Measurements from ENCODE around the gene WBP2.
"Not testable (repeated sequence)": the region's sequence is repeated elsewhere in the genome, so short reads cannot be mapped to it uniquely, and the experiment has no call there.

The WBP2 gene

DNA sequence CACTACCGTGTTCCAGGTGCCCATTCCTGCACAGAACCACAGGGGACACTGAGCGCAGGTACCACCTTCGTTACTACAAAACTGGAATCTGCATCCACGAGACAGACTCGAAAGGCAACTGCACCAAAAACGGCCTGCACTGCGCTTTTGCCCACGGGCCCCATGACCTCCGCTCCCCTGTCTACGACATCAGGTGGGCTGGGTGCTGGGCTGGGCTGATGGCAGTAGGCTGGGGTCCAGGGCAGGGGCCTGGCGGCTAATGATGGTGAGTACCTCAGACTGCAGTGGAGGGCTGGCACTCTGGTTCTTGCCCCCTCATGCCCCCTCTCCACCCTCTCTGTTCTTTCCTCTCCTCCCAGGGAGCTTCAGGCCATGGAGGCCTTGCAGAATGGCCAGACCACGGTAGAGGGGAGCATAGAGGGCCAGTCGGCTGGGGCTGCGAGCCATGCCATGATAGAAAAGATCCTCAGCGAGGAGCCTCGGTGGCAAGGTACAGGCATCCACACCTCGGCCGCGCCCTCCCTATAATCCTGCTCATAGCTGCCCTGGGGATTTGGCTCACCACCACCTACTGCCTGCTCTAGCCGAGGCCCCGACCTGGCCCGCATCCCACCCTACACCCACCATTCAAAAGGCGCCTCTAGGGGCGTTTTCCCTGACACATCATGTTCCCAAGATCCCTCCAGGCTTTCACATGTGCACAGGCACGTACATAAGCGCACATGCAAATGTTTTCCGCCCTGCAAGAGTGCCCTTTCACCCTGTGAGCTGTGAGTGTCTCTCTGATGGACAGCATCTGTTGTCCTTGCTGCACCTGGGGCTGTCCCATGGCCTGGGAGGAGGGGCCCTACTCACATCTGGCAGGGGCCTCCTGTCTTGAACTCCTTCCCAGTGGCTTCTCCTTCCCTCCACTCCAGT is 42.8 kb downstream of the WBP2 start:
- DNase-seq = no peak

DNA sequence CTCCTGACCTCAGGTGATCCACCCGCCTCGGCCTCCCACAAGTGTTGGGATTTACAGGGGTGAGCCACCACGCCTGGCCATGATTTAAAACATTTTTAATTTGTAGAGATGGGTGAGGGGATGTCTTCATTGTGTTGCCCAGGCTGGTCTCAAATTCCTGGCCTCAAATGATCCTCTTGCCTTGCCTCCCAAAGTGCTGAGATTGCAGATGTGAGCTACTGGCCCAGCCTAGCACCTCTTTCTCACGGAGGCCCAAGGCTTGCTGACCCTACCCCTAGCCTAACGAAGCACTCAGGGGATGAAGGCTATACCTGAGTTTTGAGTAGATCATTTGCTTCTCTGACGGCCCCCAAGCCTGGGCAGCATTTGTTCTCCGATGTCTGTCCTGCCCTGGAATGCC is 44.0 kb downstream of the WBP2 start:
- DNase-seq = no peak

DNA sequence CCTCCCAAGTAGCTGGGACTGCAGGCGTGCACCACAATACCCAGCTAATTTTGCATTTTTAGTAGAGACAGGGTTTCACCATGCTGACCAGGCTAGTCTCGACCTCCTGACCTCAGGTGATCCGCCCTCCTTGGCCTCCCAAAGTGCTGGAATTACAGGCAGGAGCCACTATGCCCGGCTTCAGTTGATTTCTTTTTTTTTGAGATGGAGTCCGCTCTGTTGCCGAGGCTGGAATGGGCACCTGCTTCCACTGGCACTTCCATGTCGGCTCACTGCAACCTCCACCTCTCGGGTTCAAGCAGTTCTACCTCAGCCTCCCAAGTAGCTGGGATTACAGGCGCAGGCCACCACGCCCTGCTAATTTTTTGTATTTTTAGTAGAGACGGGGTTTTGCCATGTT is 44.4 kb downstream of the WBP2 start:
- not testable (repeated sequence) for DNase-seq

DNA sequence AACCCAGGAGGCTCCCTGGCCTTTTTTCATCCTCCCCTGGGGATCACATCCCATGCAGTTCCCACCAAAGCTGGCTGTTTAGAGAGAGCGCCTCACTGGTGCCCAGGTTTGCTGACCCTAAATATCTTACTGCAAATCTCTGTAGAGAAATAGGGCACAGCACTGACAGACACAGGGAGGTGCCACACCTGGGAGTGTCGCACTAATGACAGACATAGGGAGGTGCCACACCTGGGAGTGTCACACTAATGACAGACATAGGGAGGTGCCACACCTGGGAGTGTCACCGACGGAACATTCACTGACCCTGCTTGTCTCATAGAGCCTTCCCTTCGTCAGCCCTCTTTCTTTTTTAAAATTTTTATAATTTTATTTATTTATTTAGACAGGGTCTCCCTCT is 44.9 kb downstream of the WBP2 start:
- no peak for DNase-seq

DNA sequence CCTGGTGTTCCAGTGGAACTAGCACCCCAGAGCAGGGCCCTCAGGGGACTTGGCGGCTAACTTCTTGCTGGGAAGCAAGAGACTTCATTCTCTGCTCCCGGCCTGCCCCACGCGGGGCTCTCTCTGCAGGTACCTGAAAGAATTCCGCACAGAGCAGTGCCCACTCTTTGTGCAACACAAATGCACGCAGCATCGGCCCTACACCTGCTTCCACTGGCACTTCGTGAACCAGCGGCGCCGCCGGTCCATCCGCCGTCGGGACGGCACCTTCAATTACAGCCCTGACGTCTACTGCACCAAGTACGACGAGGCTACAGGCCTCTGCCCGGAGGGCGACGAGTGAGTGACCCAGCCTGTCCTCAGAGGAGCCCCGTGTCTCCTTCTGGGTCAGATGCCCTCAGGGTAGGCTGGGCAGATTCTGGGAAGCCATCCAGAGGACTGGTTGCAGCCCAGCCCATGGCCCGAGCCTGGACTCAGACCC is 45.5 kb downstream of the WBP2 start:
- DNase-seq = no peak

DNA sequence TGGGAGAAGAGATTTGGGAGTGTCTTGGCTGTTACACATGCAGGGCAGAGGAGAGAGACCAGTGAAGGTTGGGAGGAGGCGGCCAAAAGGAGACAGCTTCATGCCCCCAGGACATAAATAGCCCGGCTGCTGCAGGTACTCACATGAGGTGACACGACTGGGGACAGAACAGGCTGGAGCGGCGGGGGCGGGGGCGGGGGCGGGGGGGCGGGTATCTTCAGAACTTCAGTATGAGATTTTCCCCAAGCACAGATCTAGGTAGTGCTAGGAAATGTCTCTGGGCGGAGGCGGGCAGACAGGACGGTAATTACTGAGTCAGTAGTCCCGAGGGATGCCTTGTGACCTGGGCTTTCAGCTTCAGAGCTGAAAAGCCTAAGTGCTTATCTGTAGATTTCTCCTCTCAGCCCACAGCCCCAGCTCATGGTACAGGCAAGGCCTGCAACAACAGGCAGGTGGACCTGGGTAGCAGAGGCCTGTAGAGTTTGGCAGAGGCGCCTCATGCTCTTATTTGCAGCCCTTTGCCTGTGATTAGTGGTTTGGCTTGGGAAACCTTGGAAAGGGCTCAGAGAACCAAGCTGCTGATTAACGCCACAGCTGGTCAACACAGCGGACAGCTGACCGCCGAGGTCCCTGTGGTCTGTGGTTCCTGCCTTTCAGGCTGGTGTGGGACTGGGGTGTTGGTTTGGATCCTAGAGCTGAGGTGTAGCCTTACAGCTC is 46.1 kb downstream of the WBP2 start:
- no peak for DNase-seq

DNA sequence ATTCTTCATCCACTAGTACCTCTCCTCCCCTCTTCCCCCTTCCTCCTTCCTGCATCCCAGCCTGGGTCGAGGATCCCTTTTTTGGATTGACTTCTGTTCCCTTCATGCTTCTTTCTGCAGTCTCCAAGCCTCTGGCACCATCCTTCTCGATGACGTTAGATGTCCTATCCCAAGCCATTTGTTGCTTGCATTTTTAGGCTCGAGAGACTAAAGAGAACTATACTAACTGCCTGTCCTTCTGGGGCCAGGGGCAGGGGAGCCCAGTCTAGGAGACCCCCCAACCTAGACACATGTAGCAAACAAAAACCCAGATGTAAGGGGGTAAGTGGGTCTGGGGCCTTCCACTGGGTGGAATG is 46.6 kb downstream of the WBP2 start:
- no peak for DNase-seq

DNA sequence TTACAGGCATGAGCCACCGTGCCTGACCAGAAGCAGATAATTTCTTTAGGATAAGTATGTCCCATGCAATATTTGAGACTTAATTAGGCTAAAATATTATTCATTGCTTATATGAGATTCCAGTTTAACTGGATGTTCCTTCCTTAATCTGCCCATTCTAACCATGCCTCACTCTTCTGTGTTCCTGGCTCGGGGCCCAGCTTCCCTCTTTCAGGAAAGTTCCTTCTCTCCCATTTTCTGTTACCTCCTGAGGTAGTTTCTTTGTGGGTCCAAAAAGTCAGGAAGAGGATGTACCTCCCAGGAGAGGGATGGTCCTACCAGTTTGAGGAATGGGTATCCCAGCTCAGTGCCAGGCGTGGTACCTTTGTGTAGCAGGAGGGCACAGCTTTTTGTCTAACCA is 47.3 kb downstream of the WBP2 start:
- no peak for DNase-seq

DNA sequence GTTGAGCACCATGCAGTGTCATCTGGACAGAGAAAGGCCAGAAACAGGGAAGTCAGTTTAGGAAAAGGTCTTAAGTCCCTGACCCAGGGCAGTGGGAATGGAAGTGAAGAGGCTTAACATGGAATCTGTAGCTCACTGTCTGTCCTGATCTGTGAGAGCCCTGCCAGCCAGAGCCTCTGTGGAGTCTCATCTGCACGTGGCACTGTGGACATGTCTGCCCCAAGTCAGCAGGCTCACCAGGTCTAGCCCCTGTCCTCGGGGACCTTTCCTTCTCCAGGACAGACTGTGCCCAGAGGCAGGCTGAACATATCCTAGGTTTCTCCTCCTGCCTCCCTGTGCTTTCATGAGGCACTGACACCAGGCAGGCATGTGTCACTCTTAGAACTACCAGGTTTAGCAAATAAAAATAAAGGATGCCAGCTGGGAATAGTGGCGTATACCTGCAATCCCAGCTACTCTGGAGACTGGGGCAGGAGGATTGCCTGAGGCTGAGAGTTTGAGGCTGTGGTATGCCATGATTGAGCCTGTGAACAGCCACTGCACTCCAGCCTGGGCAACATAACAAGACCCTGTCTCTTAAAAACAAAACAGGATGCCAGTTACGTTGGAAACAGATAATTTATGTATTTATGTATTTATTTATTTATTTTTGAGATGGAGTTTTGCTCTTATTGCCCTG is 48.2 kb downstream of the WBP2 start:
- no peak for DNase-seq

DNA sequence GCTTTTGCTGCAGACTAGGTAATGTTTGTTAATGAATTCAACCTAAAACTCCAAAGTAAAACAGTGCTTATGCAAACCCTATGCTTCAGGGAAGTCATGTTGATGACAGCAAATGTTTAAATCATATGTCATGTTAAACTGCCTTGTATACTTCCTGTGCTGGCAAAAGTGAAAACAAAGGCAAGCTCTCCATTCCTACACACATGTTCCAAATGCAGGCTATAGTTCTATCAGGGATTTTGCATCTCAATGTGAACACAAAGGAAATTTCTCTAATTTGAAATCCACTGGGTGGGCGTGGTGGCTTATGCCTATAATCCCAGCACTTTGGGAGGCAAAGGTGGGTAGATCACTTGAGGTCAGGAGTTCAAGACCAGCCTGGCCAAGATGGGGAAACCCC is 51.3 kb downstream of the WBP2 start:
- no peak for DNase-seq

DNA sequence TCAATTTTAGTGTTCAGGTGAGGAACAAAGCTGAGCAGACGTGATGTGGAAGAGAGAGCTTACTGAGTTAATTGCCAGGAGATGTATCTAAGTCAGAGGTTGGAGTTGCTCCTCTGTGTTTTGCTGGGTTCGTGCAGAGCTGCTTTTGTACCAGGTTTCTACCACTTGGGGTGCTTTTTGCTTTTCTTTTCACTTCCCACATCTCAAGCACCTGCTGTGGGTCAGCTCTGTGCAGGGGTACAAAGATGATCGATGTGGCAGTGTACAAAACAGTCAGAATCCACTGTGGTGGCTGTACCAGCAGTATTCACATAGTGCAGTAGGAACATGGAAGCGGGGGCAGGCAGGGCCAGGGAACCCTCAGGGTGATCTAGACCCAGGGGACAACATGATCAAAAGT is 55.7 kb downstream of the WBP2 start:
- DNase-seq = no peak

DNA sequence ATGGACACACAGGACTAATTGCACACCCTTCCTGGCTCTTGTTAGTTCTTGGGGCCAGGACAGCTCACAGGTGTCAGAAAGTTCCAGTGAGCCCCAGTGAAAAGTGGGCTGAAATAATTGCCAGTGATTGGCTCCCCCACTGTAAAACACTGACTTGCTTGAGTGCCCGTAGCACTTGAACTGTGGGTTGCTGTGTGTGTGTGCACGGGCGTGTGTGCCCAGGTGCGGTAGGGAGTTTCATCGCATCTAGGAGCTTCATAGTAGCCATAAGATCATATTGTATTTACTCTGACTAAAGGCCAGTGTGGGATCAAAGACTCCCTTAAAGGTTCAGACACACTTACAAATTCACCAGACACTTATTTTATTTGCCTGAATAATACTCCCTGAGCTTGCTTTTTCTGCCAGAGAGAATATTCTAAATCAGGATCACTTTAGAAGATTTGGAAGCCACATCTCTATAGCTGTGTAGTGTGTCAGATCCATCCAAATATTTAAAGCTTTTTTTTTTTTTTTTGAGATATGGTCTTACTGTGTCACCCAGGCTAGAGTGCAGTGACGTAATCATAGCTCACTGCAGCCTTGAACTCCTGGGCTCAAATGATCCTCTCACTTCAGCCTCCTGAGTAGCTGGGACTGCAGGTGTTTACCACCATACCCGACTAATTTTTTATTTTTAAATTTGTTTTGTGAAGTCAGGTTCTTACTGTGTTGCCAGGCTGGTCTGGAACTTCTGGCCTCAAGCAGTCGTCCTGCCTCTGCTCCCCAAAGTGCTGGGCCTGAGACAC is 59.1 kb downstream of the WBP2 start:
- DNase-seq = no peak

Data from effector CD8-positive, alpha-beta T cell (primary cell).